CD14-positive monocyte (primary cell): ENCODE measurements around the gene SHC2. TPM values are rescaled to one million over a fixed set of nuclear protein-coding genes. Genes with fewer than 3 reads are reported as not detected.

ENCODE experiments used
- DNase-seq, 3 donors: peaks; one replicate each; pipeline ENCODE4 v3.0.0-alpha.2; 2011 to 2022
- H2AFZ ChIP-seq: 2 replicates; pipeline ENCODE4 v1.6.0; 2012; ENCODE audit warnings: mild to moderate bottlenecking, low read depth, low read length, inconsistent platforms; ENCODE audit not compliant: insufficient read depth, poor library complexity, severe bottlenecking
- H3K27ac ChIP-seq, 2 donors: 1 replicate in 1 of 2; 2 replicates in 1 of 2; pipeline ENCODE4 v1.5.1; 2012 to 2013; ENCODE audit warnings: low read length in 2 of 2, control low read depth in 1 of 2, inconsistent platforms in 1 of 2, low read depth in 1 of 2, mild to moderate bottlenecking in 1 of 2
- H3K27me3 ChIP-seq, 2 donors: one replicate each; pipeline versions ENCODE4 v1.6.0 to v1.6.1; 2011 to 2013; ENCODE audit warnings: low read length in 2 of 2; ENCODE audit not compliant: control insufficient read depth in 2 of 2, insufficient read depth in 2 of 2
- H3K36me3 ChIP-seq, 2 donors: replicated peaks in 1 of 2; 1 replicate in 1 of 2; 2 replicates in 1 of 2; pipeline versions ENCODE4 v1.5.1 to v1.6.1; 2012 to 2013; ENCODE audit warnings: low read length in 2 of 2, control low read depth in 1 of 2, inconsistent platforms in 1 of 2, mild to moderate bottlenecking in 1 of 2; ENCODE audit not compliant: insufficient read depth in 2 of 2, control insufficient read depth in 1 of 2
- H3K4me1 ChIP-seq, 2 donors: 1 replicate in 1 of 2; 2 replicates in 1 of 2; pipeline versions ENCODE4 v1.5.1 to v1.6.1; 2012 to 2013; ENCODE audit warnings: low read length in 2 of 2, control low read depth in 1 of 2, inconsistent platforms in 1 of 2, mild to moderate bottlenecking in 1 of 2, moderate library complexity in 1 of 2; ENCODE audit not compliant: insufficient read depth in 2 of 2, control insufficient read depth in 1 of 2
- H3K4me2 ChIP-seq: replicated peaks from 2 replicates; pipeline ENCODE3; 2012; ENCODE audit warnings: low read length, moderate library complexity, mild to moderate bottlenecking; ENCODE audit not compliant: poor library complexity, severe bottlenecking; ENCODE audit errors: extremely low read depth
- H3K4me3 ChIP-seq, 3 experiments: fragments of 200-600 bp in 1 of 3; sonication (generic) in 1 of 3; replicated peaks in 1 of 3; 1 replicate in 2 of 3; 2 replicates in 1 of 3; pipeline ENCODE4 v1.5.1; 2011 to 2013; ENCODE audit warnings: low read length in 3 of 3, mild to moderate bottlenecking in 3 of 3, control low read depth in 2 of 3, low read depth in 2 of 3, inconsistent platforms in 1 of 3, moderate library complexity in 1 of 3
- H3K79me2 ChIP-seq: 2 replicates; pipeline ENCODE4 v1.6.0; 2012; ENCODE audit warnings: mild to moderate bottlenecking, control low read depth, inconsistent platforms, low read length, moderate library complexity; ENCODE audit not compliant: insufficient read depth
- H3K9ac ChIP-seq: 2 replicates; pipeline ENCODE4 v1.6.0; 2017; ENCODE audit warnings: low read length, mild to moderate bottlenecking; ENCODE audit not compliant: insufficient read depth, poor library complexity, severe bottlenecking
- H3K9me3 ChIP-seq, 2 donors: replicated peaks in 1 of 2; 1 replicate in 1 of 2; 2 replicates in 1 of 2; pipeline versions ENCODE4 v1.5.1 to v1.6.1; 2012 to 2013; ENCODE audit warnings: low read length in 2 of 2, control low read depth in 1 of 2; ENCODE audit not compliant: control insufficient read depth in 1 of 2, insufficient read depth in 1 of 2
- H4K20me1 ChIP-seq: 2 replicates; pipeline ENCODE4 v1.6.0; 2012; ENCODE audit warnings: mild to moderate bottlenecking, low read length, control low read depth, moderate library complexity; ENCODE audit not compliant: insufficient read depth
- H3K27ac Mint-ChIP-seq, 7 donors: one replicate each; pipeline ENCODE4 v1.8.0; 2020; ENCODE audit warnings: mild to moderate bottlenecking in 7 of 7, mixed read lengths in 7 of 7, moderate library complexity in 6 of 7, inconsistent platforms in 2 of 7
- H3K27me3 Mint-ChIP-seq, 3 donors: one replicate each; pipeline ENCODE4 v1.8.0; 2021 to 2022; ENCODE audit warnings: low read depth in 3 of 3, mild to moderate bottlenecking in 3 of 3, mixed read lengths in 3 of 3, moderate library complexity in 3 of 3, inconsistent platforms in 1 of 3
- H3K36me3 Mint-ChIP-seq, 2 donors: one replicate each; pipeline ENCODE4 v1.8.0; 2020; ENCODE audit warnings: mixed read lengths in 2 of 2, inconsistent platforms in 1 of 2, mild to moderate bottlenecking in 1 of 2
- H3K4me1 Mint-ChIP-seq: one replicate; pipeline ENCODE4 v1.8.0; 2020; ENCODE audit warnings: mild to moderate bottlenecking, mixed read lengths
- H3K4me3 Mint-ChIP-seq, 2 donors: one replicate each; pipeline ENCODE4 v1.8.0; 2020; ENCODE audit warnings: mild to moderate bottlenecking in 2 of 2, mixed read lengths in 2 of 2, moderate library complexity in 1 of 2
- H3K9me3 Mint-ChIP-seq, 7 donors: one replicate each; pipeline ENCODE4 v1.8.0; 2020 to 2022; ENCODE audit warnings: mixed read lengths in 7 of 7, mild to moderate bottlenecking in 6 of 7, moderate library complexity in 6 of 7, inconsistent platforms in 2 of 7
- CTCF ChIP-seq: fragments of 200-600 bp; IDR thresholded peaks from one replicate; pipeline ENCODE4 v1.8.0; 2022; ENCODE audit warnings: antibody characterized with exemption, mild to moderate bottlenecking
- WGBS: methylation state at CpG from one replicate; pipeline ENCODE4 v1.1.5; 2013; ENCODE audit warnings: missing lambda C conversion rate; ENCODE audit not compliant: insufficient coverage; 5-methylcytosine and 5-hydroxymethylcytosine counted together
- intact Hi-C, 2 donors: fragments of 100-400 bp; cut with micrococcal nuclease; formaldehyde crosslinking; loops; one replicate each; pipeline versions ENCODE4 v1.15.0 to v1.15.1; 2023
- polyA plus RNA-seq, 3 donors: library from polyadenylated mRNA; depleted of rRNA in 1 of 3; unstranded in 2 of 3; stranded (reverse) in 1 of 3; fragments of 300-500 nt in 2 of 3; fragments of >200 nt in 1 of 3; fragmentation: Illumina TruSeq in 2 of 3; gene quantifications; 1 replicate in 2 of 3; 2 replicates in 1 of 3; pipeline ENCODE4 v1.2.3, GENCODE V29; 2012 to 2021

SHC2 gene
- polyA plus RNA-seq, 3 donors: not detected

DNA sequence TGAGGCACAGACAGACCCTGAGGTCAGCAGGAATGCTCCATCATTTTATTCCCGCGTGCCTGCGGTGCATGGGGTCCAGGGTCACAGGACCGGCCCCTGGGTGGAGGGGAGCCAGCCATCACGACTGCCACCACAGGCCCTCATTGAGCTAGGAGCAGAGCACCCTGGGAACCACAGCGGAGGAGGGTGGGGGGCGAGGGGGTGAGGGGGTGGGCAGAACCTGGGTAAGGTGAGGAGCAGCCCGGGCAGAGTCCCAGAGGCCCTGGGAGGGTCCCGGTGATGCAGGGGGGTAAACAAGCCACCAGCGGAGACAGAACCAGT is 34.2 kb upstream of the SHC2 start:
- Histone ChIP-seq H3K27me3 (peaks cover 16 to 47% of the 10 kb centered on the region in 2 donors), H3K4me1 (peaks cover under 1 to 1% of the 10 kb centered on the region in 2 donors), H3K9me3 (peaks cover 5 to 11% of the 10 kb centered on the region in 2 donors), H3K4me3 (no peak overlapping the region), H3K9ac (no peak overlapping the region), H2AFZ (no peak overlapping the region), H3K4me2 (no peak overlapping the region), H3K27ac (no peak overlapping the region), H3K36me3 (no peaks in the 10 kb centered on the region), H3K79me2 (no peaks in the 10 kb centered on the region), H4K20me1 (no peaks in the 10 kb centered on the region)
- peak overlapping the region in 1 of 2 donors; percentile 67 for H3K4me3 Mint-ChIP-seq
- H3K36me3 Mint-ChIP-seq: peaks cover 0 to 4% of the 10 kb centered on the region in 2 donors
- no peak for DNase-seq
- intact Hi-C loops: no loop called here
- no peak for TF ChIP-seq CTCF
- 92% methylated on average over 3 of the region's 10 CpGs for WGBS
- H3K27me3 Mint-ChIP-seq: peaks cover 38 to 61% (median 52%) of the 10 kb centered on the region in 3 donors
- H3K9me3 Mint-ChIP-seq: peaks cover 1 to 31% (median 21%) of the 10 kb centered on the region in 7 donors
- peak overlapping the region in 1 of 7 donors; percentile 30 for H3K27ac Mint-ChIP-seq
- H3K4me1 Mint-ChIP-seq: no peaks in the 10 kb centered on the region

- Histone ChIP-seq H2AFZ (no peak overlapping the region), H3K9me3 (peaks cover 5 to 10% of the 10 kb centered on the region in 2 donors), H4K20me1 (no peaks in the 10 kb centered on the region), H3K4me2 (no peak overlapping the region), H3K4me3 (no peak overlapping the region), H3K4me1 (peaks cover 7% of the 10 kb centered on the region in 2 donors), H3K9ac (no peak overlapping the region), H3K79me2 (no peaks in the 10 kb centered on the region), H3K36me3 (no peaks in the 10 kb centered on the region), H3K27ac (no peak overlapping the region), H3K27me3 (peaks cover 15 to 41% of the 10 kb centered on the region in 2 donors)
- no peak for DNase-seq
- peak overlapping the region in 1 of 2 donors; percentile 35 for H3K4me3 Mint-ChIP-seq
- H3K4me1 Mint-ChIP-seq: peaks cover 5% of the 10 kb centered on the region
- H3K27ac Mint-ChIP-seq: peak overlapping the region in 1 of 7 donors; percentile 48
- WGBS: 34% methylated on average over 22 of the region's 22 CpGs
- peaks cover 0 to 4% of the 10 kb centered on the region in 2 donors for H3K36me3 Mint-ChIP-seq
- H3K27me3 Mint-ChIP-seq: peaks cover 35 to 55% (median 50%) of the 10 kb centered on the region in 3 donors
- peaks cover 1 to 30% (median 21%) of the 10 kb centered on the region in 7 donors for H3K9me3 Mint-ChIP-seq
- no peak for TF ChIP-seq CTCF
- intact Hi-C loops: no loop called here
Observed at GRCh38 chr19:494171-495080, 33.6 kb upstream of the SHC2 start.
